Measurements from ENCODE around the gene DMRTB1.
A peak's percentile ranks its signal among the peaks of the same experiment; 100 is the strongest.

DMRTB1 gene

GRCh38 chr1:53470155-53470554 is 11.0 kb downstream of the DMRTB1 start:
- no peak overlapping the region for H3K4me3 ChIP-seq (ENCODE audit: low read depth, low read length)
- CTCF ChIA-PET: interaction anchor here (1.0 to 7.9 kb wide), 5 partner anchors 9 to 192 kb away, joined by 4 to 77 read pairs (median 6); partner anchors contain the start of gene DMRTB1
- DNase-seq (ENCODE audit: low read depth, low spot score): no peak
- POLR2A ChIA-PET: no interaction called here
- TF ChIP-seq CTCF (IDR thresholded peaks at IDR 0.05; ENCODE audit: insufficient read depth, low read length, missing control alignments): peak; percentile 86

GRCh38 chr1:53470584-53470983 is 11.4 kb downstream of the DMRTB1 start:
- H3K4me3 ChIP-seq (ENCODE audit: low read depth, low read length): no peak overlapping the region
- no peak for DNase-seq (ENCODE audit: low read depth, low spot score)
- TF ChIP-seq CTCF (IDR thresholded peaks at IDR 0.05; ENCODE audit: insufficient read depth, low read length, missing control alignments): no peak
- ChIA-PET POLR2A (no interaction called here), CTCF (interaction anchor here (0.9 to 7.9 kb wide), 5 partner anchors 9 to 193 kb away, joined by 3 to 77 read pairs (median 4); no protein-coding TSS in a partner anchor)

GRCh38 chr1:53471000-53471399 is 11.8 kb downstream of the DMRTB1 start:
- TF ChIP-seq CTCF (IDR thresholded peaks at IDR 0.05; ENCODE audit: insufficient read depth, low read length, missing control alignments): no peak
- DNase-seq (ENCODE audit: low read depth, low spot score): no peak
- ChIA-PET CTCF (interaction anchor here (0.9 to 7.9 kb wide), 6 partner anchors 9 to 193 kb away, joined by 3 to 77 read pairs (median 5); no protein-coding TSS in a partner anchor), POLR2A (no interaction called here)
- no peak overlapping the region for H3K4me3 ChIP-seq (ENCODE audit: low read depth, low read length)

- H3K4me3 ChIP-seq (ENCODE audit: low read depth, low read length): no peak overlapping the region
- peak; percentile 21 for TF ChIP-seq CTCF (IDR thresholded peaks at IDR 0.05; ENCODE audit: insufficient read depth, low read length, missing control alignments)
- DNase-seq (ENCODE audit: low read depth, low spot score): no peak
- CTCF ChIA-PET: interaction anchor here (0.7 to 7.9 kb wide), 13 partner anchors 10 to 365 kb away, joined by 3 to 77 read pairs (median 3); partner anchors contain the start of genes DMRTB1 and NDC1
- POLR2A ChIA-PET: no interaction called here
These were observed 14.3 kb downstream of the DMRTB1 start for GRCh38 chr1:53473463-53473862.

- DNase-seq (ENCODE audit: low read depth, low spot score): no peak
- TF ChIP-seq CTCF (IDR thresholded peaks at IDR 0.05; ENCODE audit: insufficient read depth, low read length, missing control alignments): no peak
- ChIA-PET POLR2A (no interaction called here), CTCF (interaction anchor here (1.5 to 7.9 kb wide), 5 partner anchors 10 to 362 kb away, joined by 5 to 77 read pairs (median 23); partner anchors contain the start of gene NDC1)
- H3K4me3 ChIP-seq (ENCODE audit: low read depth, low read length): no peak overlapping the region
These were observed 16.5 kb downstream of the DMRTB1 start for GRCh38 chr1:53475664-53476063.

GRCh38 chr1:53476579-53476978 is 17.4 kb downstream of the DMRTB1 start:
- no peak overlapping the region for H3K4me3 ChIP-seq (ENCODE audit: low read depth, low read length)
- no peak for TF ChIP-seq CTCF (IDR thresholded peaks at IDR 0.05; ENCODE audit: insufficient read depth, low read length, missing control alignments)
- no peak for DNase-seq (ENCODE audit: low read depth, low spot score)
- ChIA-PET POLR2A (no interaction called here), CTCF (interaction anchor here (1.5 kb wide), 1 partner anchor 198 kb away, joined by 6 read pairs; no protein-coding TSS in a partner anchor)

All from AG04449 (cell line).